Measurements from ENCODE around the gene C6orf47. TPM values are rescaled to one million over a fixed set of nuclear protein-coding genes. Genes with fewer than 3 reads are reported as not detected.

C6orf47 gene
- total and polyA plus RNA-seq, 10 of the 15 experiments (the other 5 are each of a cell fraction or from before 2014, with no cell fraction given), result 0.16 to 20.4 (median 17.3) TPM; not detected in 1

- TF ChIP-seq HDGF (IDR thresholded peaks at IDR 0.05), result no peak; the same call in 1 of the 2 replicates
- 0 out of 2 replicates have a peak, but pooled peaks have one; percentile 34 for TF ChIP-seq NBN (IDR thresholded peaks at IDR 0.05)
- no peak for TF ChIP-seq RFX5 (IDR thresholded peaks at IDR 0.05; ENCODE audit: low read depth, low read length)
- TF ChIP-seq HDAC6 (IDR thresholded peaks at IDR 0.05; ENCODE audit: unreplicated experiment), result no peak
- no peak; the same call in 1 of the 2 replicates for TF ChIP-seq TBL1XR1 (IDR thresholded peaks at IDR 0.05; ENCODE audit: low read depth, low read length)
- TF ChIP-seq BHLHE40 (IDR thresholded peaks at IDR 0.05; ENCODE audit: borderline replicate concordance in 1 of 2, low read depth in 2 of 2, low read length in 1 of 2), result peak in 1 of 2 experiments; percentile 8; a peak in 1 of 4 replicates
- no peak for TF ChIP-seq KAT2A (conservative IDR thresholded peaks at IDR 0.05; ENCODE audit: control insufficient read depth, low read depth, low read length)
- TF ChIP-seq, protein P1, sequence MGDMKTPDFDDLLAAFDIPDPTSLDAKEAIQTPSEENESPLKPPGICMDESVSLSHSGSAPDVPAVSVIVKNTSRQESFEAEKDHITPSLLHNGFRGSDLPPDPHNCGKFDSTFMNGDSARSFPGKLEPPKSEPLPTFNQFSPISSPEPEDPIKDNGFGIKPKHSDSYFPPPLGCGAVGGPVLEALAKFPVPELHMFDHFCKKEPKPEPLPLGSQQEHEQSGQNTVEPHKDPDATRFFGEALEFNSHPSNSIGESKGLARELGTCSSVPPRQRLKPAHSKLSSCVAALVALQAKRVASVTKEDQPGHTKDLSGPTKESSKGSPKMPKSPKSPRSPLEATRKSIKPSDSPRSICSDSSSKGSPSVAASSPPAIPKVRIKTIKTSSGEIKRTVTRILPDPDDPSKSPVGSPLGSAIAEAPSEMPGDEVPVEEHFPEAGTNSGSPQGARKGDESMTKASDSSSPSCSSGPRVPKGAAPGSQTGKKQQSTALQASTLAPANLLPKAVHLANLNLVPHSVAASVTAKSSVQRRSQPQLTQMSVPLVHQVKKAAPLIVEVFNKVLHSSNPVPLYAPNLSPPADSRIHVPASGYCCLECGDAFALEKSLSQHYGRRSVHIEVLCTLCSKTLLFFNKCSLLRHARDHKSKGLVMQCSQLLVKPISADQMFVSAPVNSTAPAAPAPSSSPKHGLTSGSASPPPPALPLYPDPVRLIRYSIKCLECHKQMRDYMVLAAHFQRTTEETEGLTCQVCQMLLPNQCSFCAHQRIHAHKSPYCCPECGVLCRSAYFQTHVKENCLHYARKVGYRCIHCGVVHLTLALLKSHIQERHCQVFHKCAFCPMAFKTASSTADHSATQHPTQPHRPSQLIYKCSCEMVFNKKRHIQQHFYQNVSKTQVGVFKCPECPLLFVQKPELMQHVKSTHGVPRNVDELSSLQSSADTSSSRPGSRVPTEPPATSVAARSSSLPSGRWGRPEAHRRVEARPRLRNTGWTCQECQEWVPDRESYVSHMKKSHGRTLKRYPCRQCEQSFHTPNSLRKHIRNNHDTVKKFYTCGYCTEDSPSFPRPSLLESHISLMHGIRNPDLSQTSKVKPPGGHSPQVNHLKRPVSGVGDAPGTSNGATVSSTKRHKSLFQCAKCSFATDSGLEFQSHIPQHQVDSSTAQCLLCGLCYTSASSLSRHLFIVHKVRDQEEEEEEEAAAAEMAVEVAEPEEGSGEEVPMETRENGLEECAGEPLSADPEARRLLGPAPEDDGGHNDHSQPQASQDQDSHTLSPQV (IDR thresholded peaks at IDR 0.05), result no peak
- TF ChIP-seq, protein P2, sequence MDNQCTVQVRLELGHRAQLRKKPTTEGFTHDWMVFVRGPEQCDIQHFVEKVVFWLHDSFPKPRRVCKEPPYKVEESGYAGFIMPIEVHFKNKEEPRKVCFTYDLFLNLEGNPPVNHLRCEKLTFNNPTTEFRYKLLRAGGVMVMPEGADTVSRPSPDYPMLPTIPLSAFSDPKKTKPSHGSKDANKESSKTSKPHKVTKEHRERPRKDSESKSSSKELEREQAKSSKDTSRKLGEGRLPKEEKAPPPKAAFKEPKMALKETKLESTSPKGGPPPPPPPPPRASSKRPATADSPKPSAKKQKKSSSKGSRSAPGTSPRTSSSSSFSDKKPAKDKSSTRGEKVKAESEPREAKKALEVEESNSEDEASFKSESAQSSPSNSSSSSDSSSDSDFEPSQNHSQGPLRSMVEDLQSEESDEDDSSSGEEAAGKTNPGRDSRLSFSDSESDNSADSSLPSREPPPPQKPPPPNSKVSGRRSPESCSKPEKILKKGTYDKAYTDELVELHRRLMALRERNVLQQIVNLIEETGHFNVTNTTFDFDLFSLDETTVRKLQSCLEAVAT (IDR thresholded peaks at IDR 0.05), result peak; percentile 79
- no peak for TF ChIP-seq ETV6 (conservative IDR thresholded peaks at IDR 0.05 in 1 of 2, IDR thresholded peaks at IDR 0.05 in 1 of 2; ENCODE audit: borderline replicate concordance in 1 of 2, low read depth in 1 of 2)
- TF ChIP-seq SKIL (IDR thresholded peaks at IDR 0.05; ENCODE audit: low read depth, poor library complexity, severe bottlenecking), result no peak
- no peak; the same call in 2 of the 3 replicates for TF ChIP-seq POU2F2 (IDR thresholded peaks at IDR 0.05; ENCODE audit: borderline replicate concordance, low read depth, low read length)
- no peak for TF ChIP-seq GABPA (IDR thresholded peaks at IDR 0.05; ENCODE audit: low read depth)
- TF ChIP-seq, protein P3, sequence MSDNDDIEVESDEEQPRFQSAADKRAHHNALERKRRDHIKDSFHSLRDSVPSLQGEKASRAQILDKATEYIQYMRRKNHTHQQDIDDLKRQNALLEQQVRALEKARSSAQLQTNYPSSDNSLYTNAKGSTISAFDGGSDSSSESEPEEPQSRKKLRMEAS (IDR thresholded peaks at IDR 0.05; ENCODE audit: low read depth, low read length), result no peak; the same call in 1 of the 2 replicates
- no peak for TF ChIP-seq SRF (IDR thresholded peaks at IDR 0.05; ENCODE audit: low read depth in 2 of 2, low read length in 2 of 2)
These were observed 39.8 kb downstream of the C6orf47 start, which contains the start of gene PRRC2A (continued) for GRCh38 chr6:31620586-31621319.
